Keratinocyte (primary cell): Measurements from ENCODE around the gene OLFML1. TPM values are rescaled to one million over a fixed set of nuclear protein-coding genes. Genes with fewer than 3 reads are reported as not detected.
A peak's percentile ranks its signal among the peaks of the same experiment; 100 is the strongest.

Experiments used
- DNase-seq: peaks from one replicate; pipeline ENCODE4 v3.0.0-alpha.2; 2011; ENCODE audit warnings: low read depth, missing footprints, low spot score
- FAIRE-seq: peaks from 2 replicates; lab custom pipeline; 2011; peaks lifted over from hg19 to GRCh38; lab: Jason Lieb, UNC
- H2AFZ ChIP-seq: 2 replicates; pipeline ENCODE4 v1.6.0; 2012; ENCODE audit warnings: low read length, control low read depth, inconsistent platforms; ENCODE audit not compliant: control insufficient read depth
- H3K27ac ChIP-seq: 2 replicates; pipeline ENCODE4 v1.5.1; 2011; ENCODE audit warnings: low read length; ENCODE audit not compliant: control insufficient read depth, insufficient read depth
- H3K27me3 ChIP-seq: 3 replicates; pipeline ENCODE4 v1.6.0; 2011; ENCODE audit warnings: low read length; ENCODE audit not compliant: control insufficient read depth, insufficient read depth; ENCODE audit errors: extremely low read depth
- H3K36me3 ChIP-seq, 2 experiments: 2 replicates in 1 of 2; 3 replicates in 1 of 2; pipeline ENCODE4 v1.5.1; 2011; ENCODE audit warnings: low read length in 2 of 2, mild to moderate bottlenecking in 1 of 2; ENCODE audit not compliant: control insufficient read depth in 2 of 2, insufficient read depth in 2 of 2; ENCODE audit errors: extremely low read depth in 1 of 2
- H3K4me1 ChIP-seq: 3 replicates; pipeline ENCODE4 v1.5.1; 2011; ENCODE audit warnings: low read length; ENCODE audit not compliant: control insufficient read depth, insufficient read depth; ENCODE audit errors: extremely low read depth
- H3K4me2 ChIP-seq: 3 replicates; pipeline ENCODE4 v1.6.0; 2011; ENCODE audit warnings: low read depth, low read length; ENCODE audit not compliant: control insufficient read depth, insufficient read depth; ENCODE audit errors: extremely low read depth
- H3K4me3 ChIP-seq, 3 experiments: fragments of 200-600 bp in 1 of 3; sonication (generic) in 1 of 3; 2 replicates in 2 of 3; 3 replicates in 1 of 3; pipeline ENCODE4 v1.5.1; 2011 to 2016; ENCODE audit warnings: low read length in 3 of 3, mild to moderate bottlenecking in 3 of 3, control low read depth in 2 of 3, inconsistent platforms in 1 of 3, low read depth in 1 of 3, mixed read lengths in 1 of 3, mixed run types in 1 of 3, moderate library complexity in 1 of 3; ENCODE audit not compliant: control insufficient read depth in 2 of 3, insufficient read depth in 2 of 3; ENCODE audit errors: extremely low read depth in 1 of 3
- H3K79me2 ChIP-seq: 2 replicates; pipeline ENCODE4 v1.6.0; 2012; ENCODE audit warnings: low read length; ENCODE audit not compliant: control insufficient read depth, insufficient read depth
- H3K9ac ChIP-seq: 3 replicates; pipeline ENCODE4 v1.6.0; 2011; ENCODE audit warnings: low read length; ENCODE audit not compliant: control insufficient read depth, insufficient read depth; ENCODE audit errors: extremely low read depth
- H3K9me1 ChIP-seq: 3 replicates; pipeline ENCODE4 v1.6.0; 2011; ENCODE audit warnings: low read length; ENCODE audit not compliant: control insufficient read depth, insufficient read depth; ENCODE audit errors: extremely low read depth
- H3K9me3 ChIP-seq: 2 replicates; pipeline ENCODE4 v1.5.1; 2012; ENCODE audit warnings: low read depth, low read length; ENCODE audit not compliant: control insufficient read depth
- H4K20me1 ChIP-seq: 3 replicates; pipeline ENCODE4 v1.6.0; 2011; ENCODE audit warnings: low read length; ENCODE audit not compliant: control insufficient read depth, insufficient read depth; ENCODE audit errors: extremely low read depth
- CTCF ChIP-seq, 3 experiments: IDR thresholded peaks in 1 of 3; conservative IDR thresholded peaks in 1 of 3; optimal IDR thresholded peaks in 1 of 3; 2 replicates in 2 of 3; 3 replicates in 1 of 3; pipeline versions ENCODE3 to v1.5.1; 2011; ENCODE audit warnings: low read length in 3 of 3, mild to moderate bottlenecking in 3 of 3, moderate library complexity in 2 of 3, control low read depth in 1 of 3, inconsistent platforms in 1 of 3; ENCODE audit not compliant: insufficient read depth in 2 of 3; ENCODE audit errors: extremely low read depth in 1 of 3
- EZH2 ChIP-seq: IDR thresholded peaks from one replicate; pipeline ENCODE4 v1.6.1; 2012; ENCODE audit warnings: inconsistent platforms, mild to moderate bottlenecking, low read length, moderate library complexity
- dilution Hi-C: fragments of 300-500 bp; cut with MboI; formaldehyde crosslinking; loops from one replicate; pipeline ENCODE4 v1.7.0; 2020; ENCODE audit warnings: low sequenced_read_pairs; ENCODE audit not compliant: extremely low pct_ligation_motif_present
- polyA plus RNA-seq, 5 experiments: library from polyadenylated mRNA; depleted of rRNA in 3 of 5; stranded (reverse) in 3 of 5; stranded (forward) in 1 of 5; unstranded in 1 of 5; fragments of >200 nt; gene quantifications; 1 replicate in 1 of 5; 2 replicates in 3 of 5; 3 replicates in 1 of 5; pipeline versions ENCODE4 v1.2.1 to v1.2.3, GENCODE V29; 2011 to 2012; ENCODE audit warnings: missing spikeins in 2 of 5, low read depth in 1 of 5, low replicate concordance in 1 of 5

OLFML1 gene
- polyA plus RNA-seq, 1 donor (not counting 4 experiments of a cell fraction or from before 2014, with no cell fraction given), result not detected

DNA sequence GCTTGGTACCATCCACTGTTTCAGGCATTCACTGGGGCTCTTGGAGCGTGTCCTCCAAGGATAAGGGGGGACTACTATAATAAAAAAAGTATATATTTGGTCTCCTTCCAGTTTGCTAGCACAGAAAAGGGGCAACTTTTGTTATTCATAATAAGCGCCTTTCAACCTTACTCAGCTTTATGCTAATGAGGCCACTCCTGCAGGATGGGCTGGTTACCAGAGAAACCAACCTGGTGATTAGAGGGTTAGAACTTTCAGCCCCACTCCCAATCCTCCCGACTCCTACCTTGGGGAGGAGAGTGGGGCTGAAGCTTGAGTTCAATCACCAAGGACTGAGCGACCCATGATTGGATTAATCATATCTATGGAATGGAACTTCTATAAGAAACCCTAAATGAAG lies 60.3 kb downstream of the OLFML1 start:
- H3K27ac ChIP-seq, result peak overlapping the region; percentile 78
- no peaks in the 10 kb centered on the region for H3K9me1 ChIP-seq
- peak overlapping the region; percentile 67 for H3K4me2 ChIP-seq
- H4K20me1 ChIP-seq, result no peaks in the 10 kb centered on the region
- no peaks in the 10 kb centered on the region for H3K27me3 ChIP-seq
- DNase-seq (no peak), FAIRE-seq (no peak)
- dilution Hi-C loops, result no loop called here
- TF ChIP-seq CTCF (optimal IDR thresholded peaks at IDR 0.05 in 1 of 3, IDR thresholded peaks at IDR 0.05 in 1 of 3, conservative IDR thresholded peaks at IDR 0.05 in 1 of 3; ENCODE audit: extremely low read depth in 1 of 3, insufficient read depth in 2 of 3, low read length in 3 of 3) (no peak), EZH2 (no peak)
- H3K36me3 ChIP-seq, result no peaks in the 10 kb centered on the region
- no peaks in the 10 kb centered on the region for H3K79me2 ChIP-seq
- peak overlapping the region; percentile 48 for H3K9ac ChIP-seq
- no peaks in the 10 kb centered on the region for H3K9me3 ChIP-seq
- H3K4me1 ChIP-seq, result peaks cover 21% of the 10 kb centered on the region
- H2AFZ ChIP-seq, result peak overlapping the region; percentile 69
- H3K4me3 ChIP-seq, result no peak overlapping the region

- no peak overlapping the region for H3K4me3 ChIP-seq
- peak overlapping the region; percentile 48 for H3K9ac ChIP-seq
- H3K9me1 ChIP-seq, result no peaks in the 10 kb centered on the region
- no peaks in the 10 kb centered on the region for H3K79me2 ChIP-seq
- H2AFZ ChIP-seq, result peak overlapping the region; percentile 78
- FAIRE-seq (peak; percentile 87), DNase-seq (peak; percentile 83)
- H3K4me2 ChIP-seq, result peak overlapping the region; percentile 67
- H4K20me1 ChIP-seq, result no peaks in the 10 kb centered on the region
- H3K27ac ChIP-seq, result peak overlapping the region; percentile 78
- peaks cover 21% of the 10 kb centered on the region for H3K4me1 ChIP-seq
- H3K27me3 ChIP-seq, result no peaks in the 10 kb centered on the region
- no peak for TF ChIP-seq EZH2
- TF ChIP-seq CTCF (optimal IDR thresholded peaks at IDR 0.05 in 1 of 3, IDR thresholded peaks at IDR 0.05 in 1 of 3, conservative IDR thresholded peaks at IDR 0.05 in 1 of 3; ENCODE audit: extremely low read depth in 1 of 3, insufficient read depth in 2 of 3, low read length in 3 of 3), result no peak
- dilution Hi-C loops, result no loop called here
- no peaks in the 10 kb centered on the region for H3K9me3 ChIP-seq
- no peaks in the 10 kb centered on the region for H3K36me3 ChIP-seq
Measured at GRCh38 chr11:7546324-7546791, 61.1 kb downstream of the OLFML1 start.
